HCT116 (cell line): ENCODE results near the gene ATP8A2. TPM values are rescaled to one million over a fixed set of nuclear protein-coding genes. Genes with fewer than 3 reads are reported as not detected.

ENCODE experiments used
- ATAC-seq: fragments of 200-7000 bp; cut with Tn5 transposase; 2 replicates; pipeline ENCODE4 v1.9.1; 2020; ENCODE audit warnings: mild to moderate bottlenecking, moderate library complexity
- BruUV-seq: library from RNA; stranded (reverse); fragments of 400-500 nt; replicated peaks from 2 replicates; lab custom pipeline; 2021; lab: Mats Ljungman, UMichigan
- CTCF ChIA-PET: fragments of 300-600 bp; sonication (Branson Sonifier 250); formaldehyde crosslinking; loops from one replicate; lab custom pipeline; 2021; ENCODE audit warnings: antibody characterized with exemption; lab: Charles Lee
- POLR2A ChIA-PET: fragments of 300-600, 350-600 bp; sonication (Branson Sonifier 250); formaldehyde crosslinking; loops from one replicate; lab custom pipeline; 2021; ENCODE audit warnings: antibody characterized with exemption; lab: Charles Lee
- RAD21 ChIA-PET, 2 experiments: fragments of 300-600 bp; sonication (Branson Sonifier 250); formaldehyde crosslinking; loops; one replicate each; lab custom pipeline; 2023; ENCODE audit warnings: low total read pairs in 2 of 2; ENCODE audit not compliant: uncharacterized antibody in 2 of 2, unreplicated experiment in 2 of 2, low non-redundant PET in 1 of 2; lab: Charles Lee
- DNase-seq: peaks from one replicate; pipeline ENCODE4 v3.0.0-alpha.2; 2010; ENCODE audit warnings: low read depth, low spot score
- H2AFZ ChIP-seq: fragments of 200-600 bp; shearing (Covaris generic), sonication (generic); 2 replicates; pipeline ENCODE4 v1.6.1; 2017; ENCODE audit warnings: low read depth, mixed run types, mixed read lengths, antibody characterized with exemption, low read length; ENCODE audit not compliant: poor library complexity, severe bottlenecking
- H3K27ac ChIP-seq: 2 replicates; pipeline ENCODE4 v1.5.1; 2012; ENCODE audit warnings: low read depth, low read length
- H3K27me3 ChIP-seq: fragments of 200-600 bp; sonication (generic); 2 replicates; pipeline ENCODE4 v1.6.1; 2016; ENCODE audit warnings: mixed run types, low read length, mixed read lengths; ENCODE audit not compliant: insufficient read depth
- H3K36me3 ChIP-seq, 2 experiments: fragments of 200-500 bp in 1 of 2; fragments of 200-600 bp in 1 of 2; sonication (Bioruptor generic) in 1 of 2; sonication (generic) in 1 of 2; 2 replicates each; pipeline versions ENCODE4 v1.5.1 to v1.6.1; 2014 to 2016; ENCODE audit warnings: low read length in 2 of 2, inconsistent platforms in 1 of 2, mixed read lengths in 1 of 2, mixed run types in 1 of 2; ENCODE audit not compliant: insufficient read depth in 2 of 2, control insufficient read depth in 1 of 2
- H3K4me1 ChIP-seq, 2 experiments: fragments of 200-600 bp in 1 of 2; sonication (generic) in 1 of 2; 2 replicates each; pipeline versions ENCODE4 v1.5.1 to v1.6.1; 2012 to 2017; ENCODE audit warnings: low read length in 2 of 2, inconsistent platforms in 1 of 2, mild to moderate bottlenecking in 1 of 2, mixed read lengths in 1 of 2, mixed run types in 1 of 2, moderate library complexity in 1 of 2; ENCODE audit not compliant: insufficient read depth in 2 of 2, control insufficient read depth in 1 of 2
- H3K4me2 ChIP-seq: fragments of 200-600 bp; sonication (generic); 2 replicates; pipeline ENCODE4 v1.6.1; 2017; ENCODE audit warnings: mixed run types, low read length, mixed read lengths
- H3K4me3 ChIP-seq, 2 experiments: fragments of 200-600 bp in 1 of 2; sonication (generic) in 1 of 2; replicated peaks in 1 of 2; 2 replicates each; pipeline ENCODE4 v1.5.1; 2011 to 2016; ENCODE audit warnings: low read length in 2 of 2, control low read depth in 1 of 2, low read depth in 1 of 2, mild to moderate bottlenecking in 1 of 2, mixed read lengths in 1 of 2, mixed run types in 1 of 2
- H3K79me2 ChIP-seq: fragments of 200-600 bp; sonication (generic); 2 replicates; pipeline ENCODE4 v1.6.1; 2017; ENCODE audit warnings: mild to moderate bottlenecking, mixed run types, low read length, moderate library complexity, mixed read lengths; ENCODE audit not compliant: insufficient read depth
- H3K9ac ChIP-seq: fragments of 200-600 bp; sonication (generic); 2 replicates; pipeline ENCODE4 v1.6.1; 2016; ENCODE audit warnings: low read length, mixed read lengths
- H3K9me2 ChIP-seq: fragments of 200-600 bp; sonication (generic), shearing (Covaris generic); 2 replicates; pipeline ENCODE4 v1.6.1; 2017; ENCODE audit warnings: mixed run types, mild to moderate bottlenecking, moderate library complexity; ENCODE audit not compliant: insufficient read depth
- H3K9me3 ChIP-seq, 2 experiments: fragments of 200-500 bp in 1 of 2; fragments of 200-600 bp in 1 of 2; sonication (Bioruptor generic) in 1 of 2; sonication (generic) in 1 of 2; 2 replicates each; pipeline ENCODE4 v1.6.1; 2014 to 2017; ENCODE audit warnings: low read length in 2 of 2, mixed read lengths in 2 of 2, inconsistent platforms in 1 of 2, low read depth in 1 of 2, mild to moderate bottlenecking in 1 of 2, mixed run types in 1 of 2, moderate library complexity in 1 of 2; ENCODE audit not compliant: control insufficient read depth in 1 of 2, insufficient read depth in 1 of 2
- H4K20me1 ChIP-seq: fragments of 200-600 bp; sonication (generic), shearing (Covaris generic); 2 replicates; pipeline ENCODE4 v1.6.1; 2017; ENCODE audit warnings: mixed run types, mild to moderate bottlenecking, moderate library complexity; ENCODE audit not compliant: insufficient read depth
- ATF3 ChIP-seq: IDR thresholded peaks from 2 replicates; pipeline ENCODE4 v1.6.1; 2012
- CBX3 ChIP-seq: IDR thresholded peaks from 2 replicates; pipeline ENCODE4 v1.6.1; 2012; ENCODE audit warnings: low read depth
- EGR1 ChIP-seq: IDR thresholded peaks from 2 replicates; pipeline ENCODE4 v1.6.1; 2012; ENCODE audit warnings: low read depth
- ELF1 ChIP-seq: IDR thresholded peaks from 2 replicates; pipeline ENCODE4 v1.6.1; 2012; ENCODE audit warnings: low read depth, borderline replicate concordance
- EZH2 ChIP-seq: fragments of 200-600 bp; sonication (generic); IDR thresholded peaks from 2 replicates; pipeline ENCODE4 v1.6.1; 2017; ENCODE audit warnings: antibody characterized with exemption, mixed run types
- EZH2phosphoT487 ChIP-seq: fragments of 200-600 bp; IDR thresholded peaks from 2 replicates; pipeline ENCODE4 v1.6.1; 2018; ENCODE audit warnings: antibody characterized with exemption, borderline replicate concordance
- FOSL1 ChIP-seq: IDR thresholded peaks from 2 replicates; pipeline ENCODE4 v1.6.1; 2012; ENCODE audit warnings: low read depth
- MAX ChIP-seq: IDR thresholded peaks from 2 replicates; pipeline ENCODE4 v1.6.1; 2012
- POLR2A ChIP-seq: IDR thresholded peaks from 2 replicates; pipeline ENCODE4 v1.7.0; 2011; ENCODE audit warnings: borderline replicate concordance; ENCODE audit not compliant: insufficient read depth, insufficient read length; ENCODE audit errors: extremely low read depth
- POLR2AphosphoS5 ChIP-seq: IDR thresholded peaks from 2 replicates; pipeline ENCODE4 v1.6.1; 2011; ENCODE audit warnings: mild to moderate bottlenecking, low read depth, low read length, moderate library complexity
- RAD21 ChIP-seq: IDR thresholded peaks from 2 replicates; pipeline ENCODE4 v1.6.1; 2012; ENCODE audit warnings: low read depth, mild to moderate bottlenecking
- REST ChIP-seq: IDR thresholded peaks from 2 replicates; pipeline ENCODE4 v1.6.1; 2012; ENCODE audit warnings: low read depth
- SIN3A ChIP-seq: IDR thresholded peaks from 2 replicates; pipeline ENCODE4 v1.6.1; 2012; ENCODE audit warnings: low read depth
- SRF ChIP-seq: IDR thresholded peaks from 2 replicates; pipeline ENCODE4 v1.6.1; 2012; ENCODE audit warnings: low read depth
- YY1 ChIP-seq: IDR thresholded peaks from 2 replicates; pipeline ENCODE4 v1.6.1; 2011; ENCODE audit warnings: low read length, low read depth, moderate library complexity, mild to moderate bottlenecking; ENCODE audit not compliant: insufficient replicate concordance; ENCODE audit errors: extremely low read depth
- ZBTB33 ChIP-seq: IDR thresholded peaks from 2 replicates; pipeline ENCODE4 v1.6.1; 2011; ENCODE audit warnings: mild to moderate bottlenecking, low read length, moderate library complexity; ENCODE audit not compliant: insufficient replicate concordance; ENCODE audit errors: extremely low read depth
- ZFX ChIP-seq: fragments of 450-650 bp; IDR thresholded peaks from 2 replicates; pipeline ENCODE4 v1.6.1; 2017
- intact Hi-C: fragments of 100-400 bp; cut with micrococcal nuclease; formaldehyde crosslinking; loops from 2 replicates; pipeline ENCODE4 v1.10.0; 2022
- total RNA-seq: library from RNA; stranded (reverse); gene quantifications from one replicate; pipeline ENCODE4 v1.2.1, GENCODE V29; 2021; ENCODE audit not compliant: unreplicated experiment

The ATP8A2 gene
- total RNA-seq, 1 experiment from 2014 or later, result not detected

GRCh38 chr13:25816239-25816638 lies 444.5 kb downstream of the ATP8A2 start:
- H4K20me1 ChIP-seq, result no peaks in the 10 kb centered on the region
- no peaks in the 10 kb centered on the region for H3K79me2 ChIP-seq
- H3K4me3 ChIP-seq, result no peak overlapping the region
- no peak for ATAC-seq
- no peaks in the 10 kb centered on the region for H3K9me3 ChIP-seq
- H3K36me3 ChIP-seq, result no peaks in the 10 kb centered on the region
- no peaks in the 10 kb centered on the region for H3K9me2 ChIP-seq
- H3K4me1 ChIP-seq, result no peaks in the 10 kb centered on the region
- no peak for DNase-seq
- TF ChIP-seq ELF1 (no peak), FOSL1 (no peak), RAD21 (no peak), ZFX (no peak), EGR1 (no peak), ZBTB33 (no peak), CBX3 (no peak), SRF (no peak), POLR2A (no peak), MAX (no peak), EZH2 (no peak), YY1 (no peak), SIN3A (no peak), POLR2AphosphoS5 (no peak), REST (no peak), ATF3 (no peak), EZH2phosphoT487 (no peak)
- POLR2A ChIA-PET, result no interaction called here
- CTCF ChIA-PET, result no interaction called here
- intact Hi-C loops, result no loop called here
- no peak overlapping the region for H3K27ac ChIP-seq
- RAD21 ChIA-PET, result no interaction called here
- H3K9ac ChIP-seq, result no peak overlapping the region
- H2AFZ ChIP-seq, result no peak overlapping the region
- H3K27me3 ChIP-seq, result peaks cover 21% of the 10 kb centered on the region
- no TSS peak for BruUV-seq
- no peak overlapping the region for H3K4me2 ChIP-seq
